NCI-H128 (cell line): Measurements from ENCODE around the gene CBLN3.
A peak's percentile ranks its signal among the peaks of the same experiment; 100 is the strongest.

Experiments used
- DNase-seq: peaks from one replicate; lab custom pipeline; 2025; ENCODE audit not compliant: unreplicated experiment; lab: John Stamatoyannopoulos, UW

CBLN3 gene

DNA sequence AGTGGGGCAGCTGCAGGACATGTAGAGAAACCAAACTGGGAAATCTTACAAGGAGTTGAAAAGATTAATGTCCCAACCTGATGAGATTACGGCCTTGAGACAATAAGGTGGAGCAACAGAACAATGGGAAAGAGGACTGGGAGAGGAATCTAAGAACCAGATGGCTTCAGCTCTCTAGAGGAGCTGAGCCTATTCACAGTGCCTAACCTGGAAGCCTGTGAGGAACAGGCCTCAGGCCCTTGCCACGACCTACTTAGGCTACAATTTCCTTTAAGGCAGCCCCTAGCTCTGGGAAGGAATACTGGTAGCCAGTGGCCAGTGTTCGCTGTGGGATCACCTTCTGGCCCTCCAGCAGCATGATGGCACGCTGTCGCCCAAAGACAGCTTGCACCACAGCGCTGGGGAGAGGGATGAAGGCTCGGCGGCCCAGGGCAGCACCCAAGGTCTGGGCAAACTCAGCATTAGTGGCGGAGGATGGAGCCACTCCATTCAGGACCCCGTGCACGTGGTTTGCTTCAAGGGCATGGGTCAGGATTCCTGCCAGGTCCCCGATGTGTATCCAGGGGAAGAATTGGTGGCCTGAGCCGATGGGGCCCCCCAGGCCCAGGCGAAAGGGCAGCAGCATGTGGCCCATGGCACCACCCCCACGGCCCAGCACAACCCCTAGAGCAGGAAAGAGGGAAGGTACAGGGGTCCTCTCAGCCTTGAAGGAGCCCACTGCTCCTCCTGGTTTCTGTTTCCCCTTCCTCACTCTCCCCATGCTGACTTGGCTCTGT lies 10.6 kb upstream of the CBLN3 start:
- DNase-seq: no peak

DNA sequence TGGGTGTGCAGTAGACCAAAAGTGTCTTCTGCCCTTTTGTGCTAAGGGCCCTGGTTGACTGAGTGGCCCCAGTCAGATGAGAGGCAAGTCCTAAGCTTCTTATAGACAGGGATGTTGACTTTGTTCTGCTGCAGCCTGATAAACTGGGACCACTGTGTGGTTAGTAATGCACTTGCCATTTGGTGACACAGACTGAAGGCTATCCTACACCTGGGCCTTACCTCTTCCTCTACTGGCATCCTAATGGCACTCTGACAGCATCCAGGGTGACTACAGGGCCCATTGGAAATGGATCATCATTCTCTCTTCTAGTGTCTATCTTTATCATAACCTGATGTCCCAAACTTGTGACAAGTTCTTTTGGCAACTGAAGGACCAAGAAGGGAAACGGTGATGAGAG lies 9.8 kb upstream of the CBLN3 start:
- DNase-seq: no peak

DNA sequence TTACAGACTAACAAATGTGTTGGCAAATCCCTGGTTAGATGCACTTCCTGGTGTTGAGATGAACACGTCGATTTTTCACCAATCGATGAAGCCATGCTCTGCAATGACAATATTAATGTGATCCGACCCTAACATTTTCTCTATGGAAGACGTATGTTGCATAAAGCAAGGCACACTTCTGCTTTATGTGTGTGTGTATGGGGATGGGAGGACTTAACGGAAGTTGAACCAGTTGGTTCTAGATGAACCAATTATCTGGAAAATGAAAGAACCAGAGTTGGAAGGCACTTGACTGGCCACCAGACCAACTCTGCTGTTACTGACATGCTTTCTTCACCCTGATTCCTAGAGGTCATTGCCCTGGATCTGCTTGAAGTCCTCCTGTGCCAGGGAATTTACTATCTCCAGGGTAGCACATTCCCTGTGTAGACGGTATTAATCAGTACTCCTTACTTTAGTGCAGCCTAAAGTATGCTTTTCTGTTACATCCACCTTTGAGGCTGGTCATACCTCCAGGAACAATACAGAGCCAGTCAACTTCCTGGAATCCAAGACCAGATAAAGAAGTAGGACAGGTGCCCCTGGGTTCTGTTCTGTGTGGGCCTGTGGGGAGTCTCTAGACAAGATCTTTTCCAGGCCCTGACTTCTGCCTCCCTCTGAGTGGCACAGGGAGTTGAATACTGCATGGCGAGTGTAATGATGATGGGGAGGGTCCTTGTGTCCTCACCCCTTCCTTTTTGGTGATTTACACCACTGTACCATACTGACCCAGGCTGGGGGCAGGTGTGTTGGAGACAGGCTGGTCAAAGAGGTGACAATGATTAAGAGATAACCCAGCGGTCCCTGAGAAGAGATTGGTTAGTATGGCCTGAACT lies 9.0 kb upstream of the CBLN3 start:
- DNase-seq: no peak

DNA sequence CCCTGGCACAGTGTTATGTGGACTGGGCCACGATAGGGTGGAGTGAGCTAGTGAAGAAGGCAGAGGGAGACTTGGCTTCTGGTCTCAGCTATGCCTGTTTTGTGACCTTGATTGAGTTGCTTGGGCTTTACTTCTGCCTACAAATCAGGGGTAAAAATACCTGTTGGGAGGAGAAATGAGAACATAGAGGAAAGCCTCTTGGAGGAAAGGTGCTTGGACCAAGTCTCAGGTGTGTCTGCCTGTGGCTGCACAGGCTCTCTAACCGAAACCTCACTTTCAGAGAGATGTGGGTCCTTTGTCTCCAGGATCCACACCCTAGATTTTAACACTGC lies 8.2 kb upstream of the CBLN3 start:
- DNase-seq: no peak

DNA sequence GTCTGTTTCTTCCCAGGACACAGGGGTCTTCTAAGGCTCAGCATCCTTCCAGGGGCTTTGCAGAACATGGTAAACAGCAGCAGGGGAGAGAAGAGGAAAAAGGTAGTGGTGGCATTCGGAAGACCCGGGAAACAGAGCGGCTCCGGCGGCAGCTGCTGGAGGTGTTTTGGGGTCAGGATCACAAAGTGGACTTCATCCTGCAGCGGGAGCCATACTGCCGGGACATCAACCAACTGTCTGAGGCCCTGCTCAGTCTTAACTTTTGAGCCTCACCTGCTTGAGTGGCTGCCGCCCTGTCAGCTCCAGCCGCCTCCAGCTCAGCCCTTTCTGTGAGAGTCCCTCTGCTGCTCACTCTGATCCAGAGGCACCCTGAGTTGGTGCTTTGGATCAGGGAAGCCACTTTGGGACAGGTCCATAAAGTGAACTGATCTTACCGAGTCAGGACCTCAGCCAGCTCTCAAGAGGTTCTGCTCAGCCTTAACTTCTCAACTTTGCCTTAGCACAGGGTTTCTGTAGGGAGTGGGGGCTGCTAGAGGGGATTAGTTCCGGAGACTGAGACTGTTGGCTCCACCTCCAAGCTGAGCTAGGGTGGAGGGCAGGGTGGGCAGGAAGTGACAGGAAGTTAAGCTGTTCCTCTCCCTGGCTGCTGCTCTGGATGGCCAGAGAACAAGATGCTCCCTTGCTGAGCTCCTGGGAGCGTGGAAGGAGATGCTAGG lies 7.7 kb upstream of the CBLN3 start:
- no peak for DNase-seq

DNA sequence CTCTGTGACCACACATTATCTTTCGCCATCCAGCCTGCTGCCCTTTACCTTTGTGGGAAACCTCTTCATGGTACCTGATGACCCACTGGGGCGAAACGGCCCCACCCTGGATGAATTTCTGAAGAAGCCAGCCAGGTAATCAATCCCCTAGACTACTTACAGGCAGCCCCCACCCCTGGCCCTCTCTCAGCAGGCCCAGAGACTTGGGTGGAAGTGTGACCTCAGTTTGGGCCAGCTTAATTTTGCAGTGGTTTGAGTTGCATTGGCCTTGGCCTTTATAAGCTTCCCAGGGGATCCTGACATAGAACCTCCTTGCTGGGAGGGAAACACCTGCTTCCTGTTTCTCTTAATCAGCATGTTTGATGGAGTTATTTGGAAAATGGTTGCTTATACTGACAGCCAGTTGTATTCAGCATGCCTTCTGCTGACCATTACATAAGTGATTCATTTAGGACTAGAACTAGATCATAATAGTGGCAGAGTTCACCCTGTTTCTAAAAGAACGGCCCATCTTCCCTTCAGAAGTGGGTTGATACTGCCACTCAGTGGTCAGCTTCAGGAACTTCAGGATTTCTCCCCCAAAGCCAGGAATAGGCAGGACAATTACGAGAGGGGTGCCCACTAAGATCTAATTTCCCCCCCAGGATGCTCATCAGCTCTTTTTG lies 7.0 kb upstream of the CBLN3 start:
- DNase-seq: no peak

- no peak for DNase-seq
Measured at GRCh38 chr14:24435998-24436354, 6.5 kb upstream of the CBLN3 start.

DNA sequence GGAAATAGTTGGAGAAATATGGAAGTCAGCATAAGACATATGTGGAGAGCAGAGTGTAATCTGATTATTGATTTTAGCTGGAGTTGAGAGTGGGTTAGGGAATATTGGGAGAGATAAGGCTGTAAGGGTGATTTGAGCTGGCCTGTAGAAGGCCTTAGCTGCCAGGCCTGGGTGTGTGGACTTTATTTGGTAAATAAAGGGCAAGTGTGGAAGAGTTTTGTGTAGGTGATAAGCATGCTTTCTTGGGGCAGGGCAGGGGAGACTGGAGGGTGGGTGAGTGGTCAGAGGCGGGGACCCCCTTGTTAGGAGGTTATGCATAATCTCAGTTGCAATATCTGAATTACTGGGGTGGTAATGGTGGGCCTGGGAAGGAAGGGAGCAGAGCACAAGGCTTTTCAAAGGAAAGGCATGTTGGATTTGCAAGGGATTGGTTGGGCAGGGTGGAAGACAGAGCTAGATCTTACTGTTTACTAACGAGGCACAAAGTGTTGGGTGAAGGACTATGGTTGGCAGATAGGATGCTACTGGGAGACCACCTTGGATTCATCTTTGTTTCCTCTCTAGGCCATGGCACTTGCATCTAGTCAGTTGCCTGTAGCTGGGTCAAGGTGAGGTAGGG lies 5.8 kb upstream of the CBLN3 start:
- DNase-seq: no peak

GRCh38 chr14:24434676-24435075 lies 5.2 kb upstream of the CBLN3 start:
- no peak for DNase-seq

GRCh38 chr14:24434036-24434435 lies 4.6 kb upstream of the CBLN3 start:
- no peak for DNase-seq

DNA sequence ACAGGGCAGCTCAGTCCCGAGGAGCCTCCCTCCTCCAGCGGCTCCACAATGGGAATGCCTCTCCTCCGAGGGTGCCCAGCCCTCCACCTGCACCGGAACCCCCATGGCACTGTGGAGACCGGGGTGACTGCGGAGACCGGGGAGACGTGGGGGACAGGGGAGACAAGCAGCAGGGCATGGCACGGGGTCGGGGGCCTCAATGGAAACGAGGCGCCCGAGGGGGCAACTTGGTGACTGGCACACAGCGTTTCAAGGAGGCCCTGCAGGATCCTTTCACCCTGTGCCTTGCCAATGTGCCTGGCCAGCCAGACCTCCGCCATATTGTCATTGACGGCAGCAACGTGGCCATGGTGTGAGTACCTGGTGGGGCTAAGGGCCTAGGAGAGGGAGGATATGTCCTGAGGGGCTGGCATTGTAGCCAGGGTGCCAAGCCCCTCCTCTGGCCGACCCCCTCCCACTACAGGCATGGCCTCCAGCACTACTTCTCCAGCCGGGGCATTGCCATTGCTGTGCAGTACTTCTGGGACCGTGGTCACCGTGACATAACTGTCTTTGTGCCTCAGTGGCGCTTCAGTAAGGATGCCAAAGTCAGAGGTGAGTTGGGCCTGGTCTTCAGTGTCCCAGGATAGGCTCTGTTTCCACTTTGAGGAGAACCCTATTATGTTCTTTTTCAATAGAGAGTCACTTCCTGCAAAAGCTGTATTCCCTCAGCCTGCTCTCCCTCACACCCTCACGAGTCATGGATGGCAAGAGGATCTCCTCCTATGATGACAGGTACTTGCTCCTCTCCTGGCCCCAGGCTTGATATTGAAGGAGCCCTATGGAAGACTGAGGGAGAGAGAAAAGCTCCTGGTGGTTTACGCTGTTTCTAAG lies 3.0 kb upstream of the CBLN3 start:
- DNase-seq: no peak

GRCh38 chr14:24431569-24432258 lies 2.2 kb upstream of the CBLN3 start:
- peak; percentile 66 for DNase-seq

DNA sequence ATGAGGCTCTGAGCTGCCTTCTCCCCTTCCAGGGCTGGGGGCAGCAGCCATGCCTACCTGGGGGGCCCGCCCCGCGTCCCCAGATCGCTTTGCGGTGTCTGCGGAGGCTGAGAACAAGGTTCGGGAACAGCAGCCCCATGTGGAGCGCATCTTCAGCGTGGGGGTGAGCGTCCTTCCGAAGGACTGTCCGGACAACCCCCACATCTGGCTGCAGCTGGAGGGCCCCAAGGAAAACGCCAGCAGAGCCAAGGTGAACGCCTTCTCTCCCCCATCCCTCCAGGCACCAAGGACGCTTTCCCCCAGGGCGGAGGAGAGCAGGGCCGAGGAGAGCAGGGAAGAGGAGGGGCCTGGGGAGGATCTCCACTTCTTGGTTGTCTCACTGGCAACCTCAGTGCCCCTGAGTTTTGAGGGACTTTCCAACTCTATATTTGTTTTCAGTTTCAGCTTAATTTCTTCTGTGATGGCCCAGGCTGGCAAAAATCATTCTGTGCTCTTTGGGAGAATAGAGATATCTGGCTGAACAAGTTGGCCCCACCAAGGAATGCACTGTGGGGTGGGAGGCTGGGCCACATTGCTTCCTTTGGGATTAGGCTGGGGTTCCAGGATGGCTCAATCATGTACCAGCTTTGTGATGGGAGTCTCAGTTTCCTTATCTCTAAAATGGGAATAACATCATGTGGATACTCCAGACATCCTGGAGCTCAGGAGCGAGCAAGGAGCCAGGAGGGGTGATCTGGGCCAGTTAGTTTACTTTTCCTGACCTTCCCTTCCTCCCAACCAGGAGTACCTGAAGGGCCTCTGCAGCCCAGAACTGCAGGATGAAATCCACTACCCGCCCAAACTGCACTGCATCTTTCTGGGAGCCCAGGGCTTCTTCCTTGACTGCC lies 1.5 kb upstream of the CBLN3 start:
- DNase-seq: no peak

- no peak for DNase-seq
Measured at GRCh38 chr14:24430143-24430681, 744 bp upstream of the CBLN3 start.

DNA sequence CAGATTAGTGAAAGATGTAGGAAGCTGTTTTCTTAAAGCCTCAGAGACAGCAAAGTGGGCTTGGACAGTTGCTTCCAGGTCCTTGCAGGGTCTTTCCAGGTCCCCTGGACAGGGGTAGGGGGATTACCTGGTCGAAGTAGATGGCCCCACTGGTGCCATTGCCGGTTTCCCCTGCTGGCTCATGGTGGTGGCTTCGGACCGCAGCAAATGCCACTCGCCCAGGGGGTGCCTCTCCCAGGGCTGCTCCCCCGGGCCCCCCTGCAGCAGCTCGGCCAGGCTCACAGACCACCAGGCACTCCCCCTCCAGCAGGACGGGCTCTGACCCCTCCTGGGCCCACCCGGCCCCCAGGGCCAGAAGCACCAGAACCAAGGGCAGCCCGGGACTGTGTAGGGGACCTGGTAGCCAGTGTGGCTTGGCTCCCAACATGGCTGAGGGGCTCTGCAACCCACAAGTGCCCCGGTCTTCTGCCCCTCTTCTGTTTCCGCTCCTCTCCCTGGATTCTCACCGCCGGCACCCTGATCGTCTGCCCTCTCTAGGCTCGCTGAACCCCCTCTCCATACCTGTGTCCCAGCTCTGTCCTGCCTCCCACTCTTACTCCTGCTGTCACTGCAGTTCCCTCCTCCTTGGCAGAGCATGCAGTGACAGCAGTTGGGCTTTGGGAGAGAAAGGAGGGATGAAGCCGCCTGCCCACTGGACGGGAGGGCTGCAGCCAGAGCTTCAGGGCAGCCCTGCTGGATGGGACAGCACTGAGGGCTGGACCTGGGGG lies 657 bp downstream of the CBLN3 start:
- DNase-seq: no peak

- no peak for DNase-seq
Measured at GRCh38 chr14:24427537-24428508, 1.6 kb downstream of the CBLN3 start.
